Muscle of leg (tissue), 11 donors: ENCODE measurements around the gene CDH13. TPM values are rescaled to one million over a fixed set of nuclear protein-coding genes. Genes with fewer than 3 reads are reported as not detected.

Source experiments
- DNase-seq: peaks from one replicate; pipeline ENCODE4 v3.0.0; 2013
- H3K27ac ChIP-seq: one replicate; pipeline ENCODE4 v1.5.1; 2013; ENCODE audit warnings: mild to moderate bottlenecking, low read length, control low read depth
- H3K27me3 ChIP-seq: one replicate; pipeline ENCODE4 v1.6.1; 2013; ENCODE audit warnings: low read length; ENCODE audit not compliant: control insufficient read depth, insufficient read depth
- H3K36me3 ChIP-seq: one replicate; pipeline ENCODE4 v1.6.1; 2013; ENCODE audit warnings: low read length; ENCODE audit not compliant: control insufficient read depth, insufficient read depth
- H3K4me1 ChIP-seq: one replicate; pipeline ENCODE4 v1.6.1; 2013; ENCODE audit warnings: low read length; ENCODE audit not compliant: control insufficient read depth, insufficient read depth
- H3K4me3 ChIP-seq: one replicate; pipeline ENCODE4 v1.5.1; 2013; ENCODE audit warnings: low read length, control low read depth
- H3K9me3 ChIP-seq: replicated peaks from 2 replicates; pipeline ENCODE4 v1.6.1; 2013; ENCODE audit warnings: low read depth, low read length; ENCODE audit not compliant: control insufficient read depth
- WGBS: methylation state at CpG from one replicate; pipeline ENCODE4 v1.1.5; 2013; ENCODE audit warnings: missing lambda C conversion rate; ENCODE audit not compliant: insufficient coverage; 5-methylcytosine and 5-hydroxymethylcytosine counted together
- polyA plus RNA-seq, 8 donors: library from polyadenylated mRNA; unstranded; fragments of 120-200 nt; gene quantifications; one replicate each; pipeline versions ENCODE4 v1.2.1 to v1.2.3, GENCODE V29; 2013; ENCODE audit warnings: inconsistent platforms in 1 of 8, low replicate concordance in 1 of 8; ENCODE audit not compliant: insufficient read length in 8 of 8, insufficient read depth in 1 of 8
- total RNA-seq: library from RNA; stranded (reverse); fragments of 120-200 nt; gene quantifications from one replicate; pipeline ENCODE4 v1.2.4, GENCODE V29; 2013

CDH13 gene
- total and polyA plus RNA-seq, 9 donors: 30.5 to 55.7 (median 47.9) TPM

DNA sequence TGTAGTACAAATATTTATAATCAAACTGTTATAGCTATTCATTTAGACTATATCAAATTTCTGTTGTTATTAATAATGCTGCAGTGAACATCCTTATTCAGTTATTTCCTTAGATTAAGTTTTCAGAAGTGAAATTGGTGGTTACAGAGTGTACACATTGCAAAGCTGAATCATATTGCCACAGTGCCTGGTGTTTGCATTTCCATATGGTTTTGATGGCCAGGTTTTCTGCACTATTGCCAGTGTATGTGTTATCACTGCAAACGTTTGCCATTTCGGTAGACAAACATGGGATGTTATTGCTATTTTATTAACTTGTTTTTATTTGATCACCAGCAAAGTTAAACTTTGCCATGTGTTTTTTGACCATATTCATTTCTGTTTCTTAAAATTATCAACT lies 259.4 kb downstream of the CDH13 start:
- no CpG with 5 or more reads among the region's 2 CpGs for WGBS
- no peak for DNase-seq
- Histone ChIP-seq H3K27ac (no peak overlapping the region), H3K4me3 (no peak overlapping the region), H3K27me3 (no peaks in the 10 kb centered on the region), H3K4me1 (peaks cover 14% of the 10 kb centered on the region), H3K36me3 (no peaks in the 10 kb centered on the region), H3K9me3 (no peaks in the 10 kb centered on the region)

GRCh38 chr16:82888591-82889001 lies 261.8 kb downstream of the CDH13 start:
- WGBS: no CpG with 5 or more reads among the region's 4 CpGs
- no peaks in the 10 kb centered on the region for H3K9me3 ChIP-seq
- no peak overlapping the region for H3K27ac ChIP-seq
- H3K4me3 ChIP-seq: no peak overlapping the region
- peak; percentile 66 for DNase-seq
- H3K27me3 ChIP-seq: no peaks in the 10 kb centered on the region
- H3K4me1 ChIP-seq: peaks cover 12% of the 10 kb centered on the region
- H3K36me3 ChIP-seq: no peaks in the 10 kb centered on the region

GRCh38 chr16:82891424-82891823 lies 264.7 kb downstream of the CDH13 start:
- Histone ChIP-seq H3K9me3 (no peaks in the 10 kb centered on the region), H3K36me3 (no peaks in the 10 kb centered on the region), H3K27me3 (no peaks in the 10 kb centered on the region), H3K4me1 (peaks cover 12% of the 10 kb centered on the region), H3K4me3 (no peak overlapping the region), H3K27ac (no peak overlapping the region)
- DNase-seq: no peak
- WGBS: no CpG with 5 or more reads among the region's 3 CpGs

GRCh38 chr16:82891918-82892317 lies 265.1 kb downstream of the CDH13 start:
- DNase-seq: no peak
- H3K27me3 ChIP-seq: no peaks in the 10 kb centered on the region
- H3K4me3 ChIP-seq: no peak overlapping the region
- H3K4me1 ChIP-seq: peaks cover 12% of the 10 kb centered on the region
- no CpG with 5 or more reads among the region's 3 CpGs for WGBS
- no peak overlapping the region for H3K27ac ChIP-seq
- no peaks in the 10 kb centered on the region for H3K36me3 ChIP-seq
- no peaks in the 10 kb centered on the region for H3K9me3 ChIP-seq

GRCh38 chr16:82892324-82892723 lies 265.6 kb downstream of the CDH13 start:
- no peak overlapping the region for H3K27ac ChIP-seq
- H3K27me3 ChIP-seq: no peaks in the 10 kb centered on the region
- H3K9me3 ChIP-seq: no peaks in the 10 kb centered on the region
- WGBS: no CpG with 5 or more reads among the region's 2 CpGs
- no peak overlapping the region for H3K4me3 ChIP-seq
- no peaks in the 10 kb centered on the region for H3K36me3 ChIP-seq
- peaks cover 12% of the 10 kb centered on the region for H3K4me1 ChIP-seq
- no peak for DNase-seq

DNA sequence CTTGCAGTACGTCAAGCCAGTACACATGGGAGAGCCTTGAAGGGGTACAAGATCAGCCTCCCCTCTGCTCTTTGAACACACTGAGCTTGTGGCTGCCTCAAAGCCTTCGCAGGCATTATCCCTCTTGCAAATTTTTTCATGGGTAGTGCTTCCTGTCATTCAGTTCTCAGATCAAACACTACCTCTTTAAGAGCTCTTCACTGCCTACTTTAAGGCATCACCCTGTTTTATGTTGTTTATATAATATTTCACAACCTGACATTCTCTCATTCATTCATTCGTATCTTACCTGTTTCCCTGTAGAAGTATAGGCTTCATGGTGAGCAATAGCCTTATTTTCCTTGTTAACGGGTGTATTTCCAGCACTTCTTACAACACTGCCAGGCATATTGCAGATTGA lies 269.1 kb downstream of the CDH13 start:
- Histone ChIP-seq H3K36me3 (no peaks in the 10 kb centered on the region), H3K4me3 (no peak overlapping the region), H3K27me3 (no peaks in the 10 kb centered on the region), H3K27ac (no peak overlapping the region), H3K9me3 (no peaks in the 10 kb centered on the region), H3K4me1 (peaks cover 4% of the 10 kb centered on the region)
- no peak for DNase-seq
- WGBS: 54% methylated on average over 2 of the region's 4 CpGs

DNA sequence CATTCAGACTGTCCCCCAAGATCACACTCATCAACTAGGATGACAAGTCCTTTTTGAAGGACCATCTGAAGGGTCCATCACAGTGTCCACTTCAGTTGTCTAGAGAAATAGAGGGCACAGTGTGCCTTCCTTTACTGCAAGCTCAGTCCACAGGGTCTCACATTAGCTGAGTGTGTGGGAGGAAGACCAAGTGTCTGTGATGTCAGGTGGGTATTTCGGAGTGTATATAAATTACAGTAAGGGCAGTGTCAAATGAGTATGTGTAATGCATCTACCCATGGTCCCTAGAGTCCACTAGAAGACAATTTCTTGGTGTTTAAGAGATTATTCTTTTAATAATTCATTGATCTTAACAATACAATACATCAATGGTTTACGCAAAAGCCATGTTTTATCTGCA lies 272.2 kb downstream of the CDH13 start:
- Histone ChIP-seq H3K4me1 (peaks cover 4% of the 10 kb centered on the region), H3K36me3 (no peaks in the 10 kb centered on the region), H3K27ac (no peak overlapping the region), H3K9me3 (no peaks in the 10 kb centered on the region), H3K27me3 (no peaks in the 10 kb centered on the region), H3K4me3 (no peak overlapping the region)
- DNase-seq: no peak
- no CpG with 5 or more reads among the region's 2 CpGs for WGBS

DNA sequence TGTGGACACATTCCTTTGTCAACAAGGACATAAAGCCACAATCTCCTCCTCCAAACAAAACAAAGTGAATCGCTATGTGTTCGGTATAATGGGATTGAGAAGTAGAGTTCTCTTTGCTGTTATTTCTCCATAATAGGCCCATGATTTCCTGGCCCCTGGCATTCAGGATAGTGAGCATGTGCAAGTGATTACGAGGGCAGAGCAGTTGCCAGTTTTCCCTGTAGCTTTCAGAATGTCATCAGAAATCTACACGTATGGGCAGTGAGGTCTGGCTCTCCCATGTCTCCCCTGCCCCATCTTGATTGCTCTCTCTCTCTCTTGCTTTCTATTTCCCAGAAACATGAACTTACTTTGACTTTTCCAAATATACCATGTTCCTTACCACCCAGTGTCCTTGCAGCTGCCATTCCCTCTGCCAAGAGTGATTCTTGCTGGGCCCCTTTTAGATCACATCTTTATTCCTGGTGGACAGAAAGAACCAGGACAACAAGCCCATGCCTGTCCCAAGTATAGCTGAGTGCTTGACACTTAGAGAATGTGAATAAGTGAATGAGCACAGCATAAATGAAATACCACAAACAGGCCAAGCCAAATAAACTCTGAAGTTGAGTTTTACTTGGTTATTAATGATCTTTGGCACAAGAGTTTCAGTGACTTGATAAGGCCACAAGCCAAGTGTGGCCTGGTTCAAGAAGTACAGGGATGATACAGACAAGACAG lies 273.1 kb downstream of the CDH13 start:
- 74% methylated on average over 2 of the region's 4 CpGs for WGBS

GRCh38 chr16:82900559-82900958 lies 273.8 kb downstream of the CDH13 start:
- peak; percentile 16 for DNase-seq
- Histone ChIP-seq H3K9me3 (no peaks in the 10 kb centered on the region), H3K36me3 (no peaks in the 10 kb centered on the region), H3K4me1 (peaks cover 4% of the 10 kb centered on the region), H3K4me3 (no peak overlapping the region), H3K27ac (no peak overlapping the region), H3K27me3 (no peaks in the 10 kb centered on the region)
- 35% methylated on average over 6 of the region's 8 CpGs for WGBS

More for the DNA sequence above, 273.1 kb downstream of the CDH13 start:
- no peaks in the 10 kb centered on the region for H3K36me3 ChIP-seq
- H3K9me3 ChIP-seq: no peaks in the 10 kb centered on the region
- peak; percentile 24 for DNase-seq
- H3K27me3 ChIP-seq: no peaks in the 10 kb centered on the region
- peaks cover 4% of the 10 kb centered on the region for H3K4me1 ChIP-seq
- H3K27ac ChIP-seq: no peak overlapping the region
- H3K4me3 ChIP-seq: no peak overlapping the region

- Histone ChIP-seq H3K9me3 (no peaks in the 10 kb centered on the region), H3K36me3 (no peaks in the 10 kb centered on the region), H3K27ac (no peak overlapping the region), H3K4me1 (no peaks in the 10 kb centered on the region), H3K27me3 (no peaks in the 10 kb centered on the region), H3K4me3 (no peak overlapping the region)
- no peak for DNase-seq
- 78% methylated on average over 7 of the region's 10 CpGs for WGBS
These were observed 285.2 kb downstream of the CDH13 start for GRCh38 chr16:82911925-82912324.
